Neural progenitor cell (in vitro differentiated cells): ENCODE data around the gene C1GALT1.

Source experiments
- EZH2 ChIP-seq: fragments of 200-600 bp; sonication (generic); IDR thresholded peaks from 2 replicates; pipeline ENCODE4 v1.6.1; 2017; ENCODE audit warnings: antibody characterized with exemption, mild to moderate bottlenecking, moderate library complexity
- EZH2phosphoT487 ChIP-seq: fragments of 200-600 bp; sonication (generic); IDR thresholded peaks from 2 replicates; pipeline ENCODE4 v1.6.1; 2017; ENCODE audit warnings: antibody characterized with exemption
- TF ChIP-seq, protein P1 (sequence below): fragments of 200-600 bp; sonication (generic); IDR thresholded peaks from 2 replicates; pipeline ENCODE4 v1.5.1; 2017; ENCODE audit warnings: antibody characterized with exemption, mild to moderate bottlenecking

DNA sequence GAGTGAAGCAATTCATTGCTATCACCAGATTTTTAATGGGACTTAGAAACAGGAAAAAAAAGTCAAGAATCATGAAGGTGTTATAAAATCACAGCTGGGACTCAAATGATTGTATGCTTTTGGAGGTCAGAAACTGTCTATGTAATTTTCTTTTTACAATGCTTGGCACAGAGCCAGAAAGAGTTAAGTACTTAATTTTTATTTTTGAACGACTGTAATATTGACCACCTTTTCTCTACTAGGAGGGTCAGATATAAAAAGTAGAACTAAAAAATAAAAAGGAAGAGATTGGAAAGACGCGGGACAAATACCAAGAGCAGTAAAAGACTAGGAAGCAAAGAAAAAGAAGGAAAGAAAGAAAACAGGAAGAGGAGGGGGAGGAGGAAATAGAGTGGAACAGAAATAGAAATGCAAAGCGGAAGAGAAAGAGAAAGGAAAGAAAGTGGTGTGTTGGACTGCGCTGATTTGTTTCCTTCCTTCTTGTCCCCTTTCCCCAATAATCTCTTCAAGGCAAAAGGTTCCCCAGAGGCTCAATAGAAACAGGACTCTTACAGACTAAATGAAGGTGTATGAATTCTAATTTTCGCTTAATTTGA lies 23.2 kb upstream of the C1GALT1 start:
- TF ChIP-seq, protein P1, sequence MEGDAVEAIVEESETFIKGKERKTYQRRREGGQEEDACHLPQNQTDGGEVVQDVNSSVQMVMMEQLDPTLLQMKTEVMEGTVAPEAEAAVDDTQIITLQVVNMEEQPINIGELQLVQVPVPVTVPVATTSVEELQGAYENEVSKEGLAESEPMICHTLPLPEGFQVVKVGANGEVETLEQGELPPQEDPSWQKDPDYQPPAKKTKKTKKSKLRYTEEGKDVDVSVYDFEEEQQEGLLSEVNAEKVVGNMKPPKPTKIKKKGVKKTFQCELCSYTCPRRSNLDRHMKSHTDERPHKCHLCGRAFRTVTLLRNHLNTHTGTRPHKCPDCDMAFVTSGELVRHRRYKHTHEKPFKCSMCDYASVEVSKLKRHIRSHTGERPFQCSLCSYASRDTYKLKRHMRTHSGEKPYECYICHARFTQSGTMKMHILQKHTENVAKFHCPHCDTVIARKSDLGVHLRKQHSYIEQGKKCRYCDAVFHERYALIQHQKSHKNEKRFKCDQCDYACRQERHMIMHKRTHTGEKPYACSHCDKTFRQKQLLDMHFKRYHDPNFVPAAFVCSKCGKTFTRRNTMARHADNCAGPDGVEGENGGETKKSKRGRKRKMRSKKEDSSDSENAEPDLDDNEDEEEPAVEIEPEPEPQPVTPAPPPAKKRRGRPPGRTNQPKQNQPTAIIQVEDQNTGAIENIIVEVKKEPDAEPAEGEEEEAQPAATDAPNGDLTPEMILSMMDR = no peak
- no peak for TF ChIP-seq EZH2
- no peak for TF ChIP-seq EZH2phosphoT487
